HEK293T (cell line): Measurements from ENCODE around the gene BRAP.
A peak's percentile ranks its signal among the peaks of the same experiment; 100 is the strongest.

Experiments
- ARNT ChIP-seq: fragments of 450-650 bp; IDR thresholded peaks from 2 replicates; pipeline ENCODE4 v1.6.1; 2017; ENCODE audit warnings: mild to moderate bottlenecking
- BHLHE40 ChIP-seq: fragments of 450-650 bp; IDR thresholded peaks from 2 replicates; pipeline ENCODE4 v1.6.1; 2016; ENCODE audit warnings: mild to moderate bottlenecking, moderate library complexity, borderline replicate concordance
- ELF4 ChIP-seq: fragments of 450-650 bp; IDR thresholded peaks from 2 replicates; pipeline ENCODE4 v1.6.1; 2017; ENCODE audit warnings: antibody characterized with exemption
- FOXK2 ChIP-seq: fragments of 450-650 bp; IDR thresholded peaks from 2 replicates; pipeline ENCODE4 v1.6.1; 2016; ENCODE audit warnings: mild to moderate bottlenecking
- FOXM1 ChIP-seq: fragments of 450-650 bp; IDR thresholded peaks from 2 replicates; pipeline ENCODE4 v1.6.1; 2017; ENCODE audit warnings: mild to moderate bottlenecking, borderline replicate concordance
- NFRKB ChIP-seq: fragments of 450-650 bp; IDR thresholded peaks from 2 replicates; pipeline ENCODE4 v1.6.1; 2016; ENCODE audit warnings: mild to moderate bottlenecking, moderate library complexity
- SP1 ChIP-seq: fragments of 450-650 bp; IDR thresholded peaks from 2 replicates; pipeline ENCODE4 v1.6.1; 2017
- SUZ12 ChIP-seq: fragments of 450-650 bp; IDR thresholded peaks from 2 replicates; pipeline ENCODE4 v1.6.1; 2016; ENCODE audit warnings: mild to moderate bottlenecking
- TF ChIP-seq, protein P1 (sequence below): fragments of 450-650 bp; IDR thresholded peaks from 2 replicates; pipeline ENCODE4 v1.6.1; 2016

GRCh38 chr12:111599453-111600204 is 86.1 kb downstream of the BRAP start:
- TF ChIP-seq NFRKB (no peak), SP1 (no peak), SUZ12 (no peak), ELF4 (peak; percentile 62), ARNT (peak; percentile 59; the same call in 1 of the 2 replicates), FOXM1 (peak; percentile 53; the same call in 1 of the 2 replicates), BHLHE40 (no peak), FOXK2 (no peak)
- TF ChIP-seq, protein P1, sequence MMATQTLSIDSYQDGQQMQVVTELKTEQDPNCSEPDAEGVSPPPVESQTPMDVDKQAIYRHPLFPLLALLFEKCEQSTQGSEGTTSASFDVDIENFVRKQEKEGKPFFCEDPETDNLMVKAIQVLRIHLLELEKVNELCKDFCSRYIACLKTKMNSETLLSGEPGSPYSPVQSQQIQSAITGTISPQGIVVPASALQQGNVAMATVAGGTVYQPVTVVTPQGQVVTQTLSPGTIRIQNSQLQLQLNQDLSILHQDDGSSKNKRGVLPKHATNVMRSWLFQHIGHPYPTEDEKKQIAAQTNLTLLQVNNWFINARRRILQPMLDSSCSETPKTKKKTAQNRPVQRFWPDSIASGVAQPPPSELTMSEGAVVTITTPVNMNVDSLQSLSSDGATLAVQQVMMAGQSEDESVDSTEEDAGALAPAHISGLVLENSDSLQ, result peak; percentile 41; the same call in 1 of the 2 replicates
